K562 (cell line): ENCODE results near the gene GTPBP8. TPM values are rescaled to one million over a fixed set of nuclear protein-coding genes. Genes with fewer than 3 reads are reported as not detected.

ENCODE experiments used
- ATAC-seq: fragments of 200-7000 bp; cut with Tn5 transposase; 3 replicates; pipeline ENCODE4 v1.9.1; 2020; ENCODE audit warnings: moderate library complexity
- BruUV-seq: library from RNA; stranded (reverse); fragments of 400-500 nt; replicated peaks from 2 replicates; lab custom pipeline; 2021; lab: Mats Ljungman, UMichigan
- CTCF ChIA-PET: fragments of 300-600 bp; formaldehyde crosslinking; extraction: SDS; loops from one replicate; lab custom pipeline; 2021; ENCODE audit warnings: low intra/inter-chr PET ratio; lab: Yijun Ruan, JAX
- POLR2A ChIA-PET: fragments of 300-600, 350-650 bp; sonication (Branson Sonifier 250); formaldehyde crosslinking; extraction: SDS; loops from one replicate; lab custom pipeline; 2021; ENCODE audit warnings: antibody characterized with exemption, inconsistent platforms; lab: Yijun Ruan, JAX
- DNase-seq, 4 experiments: peaks; one replicate each; pipeline versions ENCODE4 v3.0.0 to v3.0.0-alpha.2; 2011 to 2018; ENCODE audit warnings: low spot score in 3 of 4, mixed read lengths in 3 of 4; ENCODE audit errors: extremely low read depth in 1 of 4
- FAIRE-seq: peaks from 2 replicates; lab custom pipeline; 2011; peaks lifted over from hg19 to GRCh38; lab: Jason Lieb, UNC
- H2AFZ ChIP-seq: 2 replicates; pipeline ENCODE4 v1.6.0; 2011; ENCODE audit warnings: low read depth, low read length, control low read depth, inconsistent platforms
- H3K27ac ChIP-seq: fragments of 200-600 bp; 3 replicates; pipeline ENCODE4 v1.8.0; 2011; ENCODE audit warnings: low read depth, mild to moderate bottlenecking, control low read depth, inconsistent platforms, low read length, moderate library complexity, mixed read lengths; ENCODE audit errors: extremely low read depth
- H3K27me3 ChIP-seq, 2 experiments: fragments of 300-600 bp in 1 of 2; 2 replicates in 1 of 2; 3 replicates in 1 of 2; pipeline versions ENCODE4 v1.6.0 to v1.8.0; 2011; ENCODE audit warnings: inconsistent platforms in 2 of 2, low read length in 2 of 2, mild to moderate bottlenecking in 1 of 2, mixed read lengths in 1 of 2, moderate library complexity in 1 of 2; ENCODE audit not compliant: control insufficient read depth in 2 of 2, insufficient read depth in 2 of 2
- H3K36me3 ChIP-seq: fragments of 300-600 bp; 3 replicates; pipeline ENCODE4 v1.8.0; 2011; ENCODE audit warnings: mild to moderate bottlenecking, low read length, inconsistent platforms; ENCODE audit not compliant: control insufficient read depth, insufficient read depth
- H3K4me1 ChIP-seq, 2 experiments: fragments of 200-600 bp in 1 of 2; replicated peaks in 1 of 2; 2 replicates in 1 of 2; 3 replicates in 1 of 2; pipeline versions ENCODE4 v1.5.1 to v1.8.0; 2011; ENCODE audit warnings: inconsistent platforms in 2 of 2, low read length in 2 of 2, mild to moderate bottlenecking in 1 of 2, mixed read lengths in 1 of 2, moderate library complexity in 1 of 2; ENCODE audit not compliant: control insufficient read depth in 2 of 2, insufficient read depth in 2 of 2
- H3K4me2 ChIP-seq: 2 replicates; pipeline ENCODE4 v1.6.1; 2011; ENCODE audit warnings: low read length, control low read depth, inconsistent platforms, mixed read lengths; ENCODE audit not compliant: insufficient read depth
- H3K4me3 ChIP-seq: fragments of 200-600 bp; sonication (generic), shearing (Covaris generic); 2 replicates; pipeline ENCODE4 v1.5.1; 2016; ENCODE audit warnings: control low read depth, inconsistent platforms
- H3K79me2 ChIP-seq: fragments of 200-600 bp; 3 replicates; pipeline ENCODE4 v1.8.0; 2011; ENCODE audit warnings: low read length, inconsistent platforms; ENCODE audit not compliant: control insufficient read depth, insufficient read depth
- H3K9ac ChIP-seq, 2 experiments: 2 replicates each; pipeline versions ENCODE4 v1.6.0 to v1.6.1; 2011; ENCODE audit warnings: low read depth in 2 of 2, low read length in 2 of 2, control low read depth in 1 of 2, inconsistent platforms in 1 of 2, mild to moderate bottlenecking in 1 of 2, mixed read lengths in 1 of 2; ENCODE audit not compliant: insufficient read depth in 1 of 2
- H3K9me1 ChIP-seq: one replicate; pipeline ENCODE4 v1.6.0; 2011; ENCODE audit warnings: inconsistent platforms, mild to moderate bottlenecking, low read length, moderate library complexity; ENCODE audit not compliant: control insufficient read depth, insufficient read depth
- H3K9me3 ChIP-seq: replicated peaks from 2 replicates; pipeline ENCODE4 v1.5.1; 2011; ENCODE audit warnings: low read depth, low read length, inconsistent platforms; ENCODE audit not compliant: control insufficient read depth, insufficient read depth
- H4K20me1 ChIP-seq: replicated peaks from 2 replicates; pipeline ENCODE4 v1.6.1; 2011; ENCODE audit warnings: low read length, inconsistent platforms, mixed read lengths; ENCODE audit not compliant: control insufficient read depth, insufficient read depth
- BMI1 ChIP-seq: fragments of 150-350 bp; IDR thresholded peaks from 2 replicates; pipeline ENCODE4 v1.6.1; 2014; ENCODE audit warnings: low read length
- NFIC ChIP-seq: fragments of 450-650 bp; IDR thresholded peaks from 2 replicates; pipeline ENCODE4 v1.6.1; 2017; ENCODE audit warnings: mild to moderate bottlenecking, inconsistent platforms
- NUFIP1 ChIP-seq: fragments of 450-650 bp; IDR thresholded peaks from 2 replicates; pipeline ENCODE4 v1.6.1; 2018; ENCODE audit not compliant: partially characterized antibody
- WGBS: fragments of 100-300 bp; shearing (Covaris generic); methylation state at CpG from one replicate; pipeline ENCODE4 v1.1.6; 2016; ENCODE audit warnings: low coverage, mixed read lengths; ENCODE audit not compliant: insufficient coverage; ENCODE audit errors: missing lambda C conversion rate; 5-methylcytosine and 5-hydroxymethylcytosine counted together
- in situ Hi-C: fragments of 300-500 bp; cut with MboI; formaldehyde crosslinking; loops from 4 replicates; pipeline ENCODE4 v1.15.0; 2018; ENCODE audit warnings: inconsistent platforms, mixed read lengths
- intact Hi-C: fragments of 100-400 bp; cut with micrococcal nuclease; formaldehyde crosslinking; loops from 2 replicates; pipeline ENCODE4 v1.14.2; 2022
- polyA plus RNA-seq, 8 experiments: library from polyadenylated mRNA; depleted of rRNA in 4 of 8; stranded (reverse) in 5 of 8; unstranded in 3 of 8; fragments of >200 nt; fragmentation: Nextera tagmentation in 2 of 8; fragmentation: Illumina TruSeq in 1 of 8; extraction: Ambion mirVana in 2 of 8; extraction: Trizol in 1 of 8; gene quantifications; 2 replicates each; pipeline versions ENCODE4 v1.2.1 to v1.2.3, GENCODE V29; 2011 to 2014; ENCODE audit warnings: inconsistent platforms in 1 of 8, missing spikeins in 1 of 8
- total RNA-seq, 7 experiments: library from RNA; depleted of rRNA in 6 of 7; stranded (reverse); fragments of >200 nt in 6 of 7; fragmentation: Illumina TruSeq in 2 of 7; extraction: Trizol in 2 of 7; gene quantifications; 2 replicates each; pipeline versions ENCODE4 v1.2.1 to v1.2.3, GENCODE V29; 2011 to 2021; ENCODE audit warnings: low replicate concordance in 1 of 7
- TF ChIP-seq, protein P1 (sequence below): fragments of 250-450 bp; sonication (Bioruptor Pico); IDR thresholded peaks from 2 replicates; pipeline ENCODE4 v1.4.0; 2020; ENCODE audit warnings: mild to moderate bottlenecking, moderate library complexity

Gene GTPBP8
- total and polyA plus RNA-seq, 9 of the 15 experiments (the other 6 are each of a cell fraction or from before 2014, with no cell fraction given): 14.0 to 33.3 (median 20.8) TPM

GRCh38 chr3:112984485-112984884 lies 6.3 kb upstream of the GTPBP8 start:
- Histone ChIP-seq H3K27ac (no peak overlapping the region), H3K4me1 (no peaks in the 10 kb centered on the region; a peak in 1 of 5 replicates), H3K9ac (no peak overlapping the region), H3K27me3 (no peaks in the 10 kb centered on the region), H3K36me3 (no peaks in the 10 kb centered on the region), H3K4me2 (no peak overlapping the region), H3K9me1 (no peaks in the 10 kb centered on the region), H3K79me2 (no peaks in the 10 kb centered on the region), H2AFZ (no peak overlapping the region), H4K20me1 (no peaks in the 10 kb centered on the region), H3K9me3 (no peaks in the 10 kb centered on the region), H3K4me3 (no peak overlapping the region)
- no TSS peak for BruUV-seq
- intact Hi-C loops (no loop called here), in situ Hi-C loops (loop anchor here (10.0 kb wide), 1 partner anchor 340 kb away; the partner anchor contains the start of gene CCDC80)
- no peak for DNase-seq
- peak; percentile 79 for TF ChIP-seq NFIC
- TF ChIP-seq BMI1: no peak
- TF ChIP-seq, protein P1, sequence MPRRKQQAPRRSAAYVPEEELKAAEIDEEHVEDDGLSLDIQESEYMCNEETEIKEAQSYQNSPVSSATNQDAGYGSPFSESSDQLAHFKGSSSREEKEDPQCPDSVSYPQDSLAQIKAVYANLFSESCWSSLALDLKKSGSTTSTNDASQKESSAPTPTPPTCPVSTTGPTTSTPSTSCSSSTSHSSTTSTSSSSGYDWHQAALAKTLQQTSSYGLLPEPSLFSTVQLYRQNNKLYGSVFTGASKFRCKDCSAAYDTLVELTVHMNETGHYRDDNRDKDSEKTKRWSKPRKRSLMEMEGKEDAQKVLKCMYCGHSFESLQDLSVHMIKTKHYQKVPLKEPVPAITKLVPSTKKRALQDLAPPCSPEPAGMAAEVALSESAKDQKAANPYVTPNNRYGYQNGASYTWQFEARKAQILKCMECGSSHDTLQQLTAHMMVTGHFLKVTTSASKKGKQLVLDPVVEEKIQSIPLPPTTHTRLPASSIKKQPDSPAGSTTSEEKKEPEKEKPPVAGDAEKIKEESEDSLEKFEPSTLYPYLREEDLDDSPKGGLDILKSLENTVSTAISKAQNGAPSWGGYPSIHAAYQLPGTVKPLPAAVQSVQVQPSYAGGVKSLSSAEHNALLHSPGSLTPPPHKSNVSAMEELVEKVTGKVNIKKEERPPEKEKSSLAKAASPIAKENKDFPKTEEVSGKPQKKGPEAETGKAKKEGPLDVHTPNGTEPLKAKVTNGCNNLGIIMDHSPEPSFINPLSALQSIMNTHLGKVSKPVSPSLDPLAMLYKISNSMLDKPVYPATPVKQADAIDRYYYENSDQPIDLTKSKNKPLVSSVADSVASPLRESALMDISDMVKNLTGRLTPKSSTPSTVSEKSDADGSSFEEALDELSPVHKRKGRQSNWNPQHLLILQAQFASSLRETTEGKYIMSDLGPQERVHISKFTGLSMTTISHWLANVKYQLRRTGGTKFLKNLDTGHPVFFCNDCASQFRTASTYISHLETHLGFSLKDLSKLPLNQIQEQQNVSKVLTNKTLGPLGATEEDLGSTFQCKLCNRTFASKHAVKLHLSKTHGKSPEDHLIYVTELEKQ (CRISPR knock-in tag): no peak
- TF ChIP-seq NUFIP1: no peak
- whole genome bisulfite sequencing: 48% methylated on average over 2 of the region's 2 CpGs
- CTCF ChIA-PET: no interaction called here
- FAIRE-seq: no peak
- no peak for ATAC-seq
- POLR2A ChIA-PET: no interaction called here
